Endothelial cell of umbilical vein (primary cell): ENCODE measurements around the gene COL18A1.

Experiments used
- EZH2 ChIP-seq: IDR thresholded peaks from 2 replicates; pipeline ENCODE4 v1.6.1; 2012; ENCODE audit warnings: borderline replicate concordance, low read depth, mild to moderate bottlenecking, moderate library complexity, low read length, inconsistent platforms; ENCODE audit not compliant: severe bottlenecking
- FOS ChIP-seq: IDR thresholded peaks from 2 replicates; pipeline ENCODE4 v1.6.1; 2011; ENCODE audit warnings: mild to moderate bottlenecking, low read length, moderate library complexity, borderline replicate concordance; ENCODE audit not compliant: insufficient read depth
- POLR2A ChIP-seq: IDR thresholded peaks from 2 replicates; pipeline ENCODE4 v1.6.1; 2012; ENCODE audit warnings: low read depth, mild to moderate bottlenecking, control low read depth, low read length
- TF ChIP-seq, protein P1 (sequence below), 2 donors: IDR thresholded peaks; 1 replicate in 1 of 2; 2 replicates in 1 of 2; pipeline ENCODE4 v1.5.1; 2011; ENCODE audit warnings: low read length in 2 of 2, mild to moderate bottlenecking in 2 of 2, moderate library complexity in 2 of 2, control low read depth in 1 of 2, inconsistent platforms in 1 of 2, low read depth in 1 of 2; ENCODE audit not compliant: insufficient read depth in 1 of 2; ENCODE audit errors: extremely low read depth in 1 of 2
- TF ChIP-seq, protein P2 (sequence below): IDR thresholded peaks from 2 replicates; pipeline ENCODE4 v1.6.1; 2011; ENCODE audit not compliant: insufficient read depth, insufficient read length

GRCh38 chr21:45355573-45355972, 49.4 kb upstream of the COL18A1 start:
- TF ChIP-seq, protein P1, sequence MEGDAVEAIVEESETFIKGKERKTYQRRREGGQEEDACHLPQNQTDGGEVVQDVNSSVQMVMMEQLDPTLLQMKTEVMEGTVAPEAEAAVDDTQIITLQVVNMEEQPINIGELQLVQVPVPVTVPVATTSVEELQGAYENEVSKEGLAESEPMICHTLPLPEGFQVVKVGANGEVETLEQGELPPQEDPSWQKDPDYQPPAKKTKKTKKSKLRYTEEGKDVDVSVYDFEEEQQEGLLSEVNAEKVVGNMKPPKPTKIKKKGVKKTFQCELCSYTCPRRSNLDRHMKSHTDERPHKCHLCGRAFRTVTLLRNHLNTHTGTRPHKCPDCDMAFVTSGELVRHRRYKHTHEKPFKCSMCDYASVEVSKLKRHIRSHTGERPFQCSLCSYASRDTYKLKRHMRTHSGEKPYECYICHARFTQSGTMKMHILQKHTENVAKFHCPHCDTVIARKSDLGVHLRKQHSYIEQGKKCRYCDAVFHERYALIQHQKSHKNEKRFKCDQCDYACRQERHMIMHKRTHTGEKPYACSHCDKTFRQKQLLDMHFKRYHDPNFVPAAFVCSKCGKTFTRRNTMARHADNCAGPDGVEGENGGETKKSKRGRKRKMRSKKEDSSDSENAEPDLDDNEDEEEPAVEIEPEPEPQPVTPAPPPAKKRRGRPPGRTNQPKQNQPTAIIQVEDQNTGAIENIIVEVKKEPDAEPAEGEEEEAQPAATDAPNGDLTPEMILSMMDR (IDR thresholded peaks at IDR 0.05; ENCODE audit: extremely low read depth in 1 of 2, insufficient read depth in 1 of 2, low read depth in 1 of 2, low read length in 2 of 2) = no peak
- TF ChIP-seq FOS (no peak), POLR2A (no peak), EZH2 (no peak)
- TF ChIP-seq, protein P2, sequence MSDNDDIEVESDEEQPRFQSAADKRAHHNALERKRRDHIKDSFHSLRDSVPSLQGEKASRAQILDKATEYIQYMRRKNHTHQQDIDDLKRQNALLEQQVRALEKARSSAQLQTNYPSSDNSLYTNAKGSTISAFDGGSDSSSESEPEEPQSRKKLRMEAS = no peak
